Keratinocyte (primary cell): ENCODE measurements around the gene ARHGAP6. TPM values are rescaled to one million over a fixed set of nuclear protein-coding genes. Genes with fewer than 3 reads are reported as not detected.

ENCODE experiments used
- DNase-seq: peaks from one replicate; pipeline ENCODE4 v3.0.0-alpha.2; 2011; ENCODE audit warnings: low read depth, missing footprints, low spot score
- FAIRE-seq: peaks from 2 replicates; lab custom pipeline; 2011; peaks lifted over from hg19 to GRCh38; lab: Jason Lieb, UNC
- H2AFZ ChIP-seq: 2 replicates; pipeline ENCODE4 v1.6.0; 2012; ENCODE audit warnings: low read length, control low read depth, inconsistent platforms; ENCODE audit not compliant: control insufficient read depth
- H3K27ac ChIP-seq: 2 replicates; pipeline ENCODE4 v1.5.1; 2011; ENCODE audit warnings: low read length; ENCODE audit not compliant: control insufficient read depth, insufficient read depth
- H3K27me3 ChIP-seq: 3 replicates; pipeline ENCODE4 v1.6.0; 2011; ENCODE audit warnings: low read length; ENCODE audit not compliant: control insufficient read depth, insufficient read depth; ENCODE audit errors: extremely low read depth
- H3K36me3 ChIP-seq, 2 experiments: 2 replicates in 1 of 2; 3 replicates in 1 of 2; pipeline ENCODE4 v1.5.1; 2011; ENCODE audit warnings: low read length in 2 of 2, mild to moderate bottlenecking in 1 of 2; ENCODE audit not compliant: control insufficient read depth in 2 of 2, insufficient read depth in 2 of 2; ENCODE audit errors: extremely low read depth in 1 of 2
- H3K4me1 ChIP-seq: 3 replicates; pipeline ENCODE4 v1.5.1; 2011; ENCODE audit warnings: low read length; ENCODE audit not compliant: control insufficient read depth, insufficient read depth; ENCODE audit errors: extremely low read depth
- H3K4me2 ChIP-seq: 3 replicates; pipeline ENCODE4 v1.6.0; 2011; ENCODE audit warnings: low read depth, low read length; ENCODE audit not compliant: control insufficient read depth, insufficient read depth; ENCODE audit errors: extremely low read depth
- H3K4me3 ChIP-seq, 3 experiments: fragments of 200-600 bp in 1 of 3; sonication (generic) in 1 of 3; 2 replicates in 2 of 3; 3 replicates in 1 of 3; pipeline ENCODE4 v1.5.1; 2011 to 2016; ENCODE audit warnings: low read length in 3 of 3, mild to moderate bottlenecking in 3 of 3, control low read depth in 2 of 3, inconsistent platforms in 1 of 3, low read depth in 1 of 3, mixed read lengths in 1 of 3, mixed run types in 1 of 3, moderate library complexity in 1 of 3; ENCODE audit not compliant: control insufficient read depth in 2 of 3, insufficient read depth in 2 of 3; ENCODE audit errors: extremely low read depth in 1 of 3
- H3K79me2 ChIP-seq: 2 replicates; pipeline ENCODE4 v1.6.0; 2012; ENCODE audit warnings: low read length; ENCODE audit not compliant: control insufficient read depth, insufficient read depth
- H3K9ac ChIP-seq: 3 replicates; pipeline ENCODE4 v1.6.0; 2011; ENCODE audit warnings: low read length; ENCODE audit not compliant: control insufficient read depth, insufficient read depth; ENCODE audit errors: extremely low read depth
- H3K9me1 ChIP-seq: 3 replicates; pipeline ENCODE4 v1.6.0; 2011; ENCODE audit warnings: low read length; ENCODE audit not compliant: control insufficient read depth, insufficient read depth; ENCODE audit errors: extremely low read depth
- H3K9me3 ChIP-seq: 2 replicates; pipeline ENCODE4 v1.5.1; 2012; ENCODE audit warnings: low read depth, low read length; ENCODE audit not compliant: control insufficient read depth
- H4K20me1 ChIP-seq: 3 replicates; pipeline ENCODE4 v1.6.0; 2011; ENCODE audit warnings: low read length; ENCODE audit not compliant: control insufficient read depth, insufficient read depth; ENCODE audit errors: extremely low read depth
- EZH2 ChIP-seq: IDR thresholded peaks from one replicate; pipeline ENCODE4 v1.6.1; 2012; ENCODE audit warnings: inconsistent platforms, mild to moderate bottlenecking, low read length, moderate library complexity
- dilution Hi-C: fragments of 300-500 bp; cut with MboI; formaldehyde crosslinking; loops from one replicate; pipeline ENCODE4 v1.7.0; 2020; ENCODE audit warnings: low sequenced_read_pairs; ENCODE audit not compliant: extremely low pct_ligation_motif_present
- polyA plus RNA-seq, 5 experiments: library from polyadenylated mRNA; depleted of rRNA in 3 of 5; stranded (reverse) in 3 of 5; stranded (forward) in 1 of 5; unstranded in 1 of 5; fragments of >200 nt; gene quantifications; 1 replicate in 1 of 5; 2 replicates in 3 of 5; 3 replicates in 1 of 5; pipeline versions ENCODE4 v1.2.1 to v1.2.3, GENCODE V29; 2011 to 2012; ENCODE audit warnings: missing spikeins in 2 of 5, low read depth in 1 of 5, low replicate concordance in 1 of 5
- TF ChIP-seq, protein P1 (sequence below), 3 experiments: IDR thresholded peaks in 1 of 3; conservative IDR thresholded peaks in 1 of 3; optimal IDR thresholded peaks in 1 of 3; 2 replicates in 2 of 3; 3 replicates in 1 of 3; pipeline versions ENCODE3 to v1.5.1; 2011; ENCODE audit warnings: low read length in 3 of 3, mild to moderate bottlenecking in 3 of 3, moderate library complexity in 2 of 3, control low read depth in 1 of 3, inconsistent platforms in 1 of 3; ENCODE audit not compliant: insufficient read depth in 2 of 3; ENCODE audit errors: extremely low read depth in 1 of 3

Gene ARHGAP6
- polyA plus RNA-seq, 1 donor (not counting 4 experiments of a cell fraction or from before 2014, with no cell fraction given): 0.01 TPM

DNA sequence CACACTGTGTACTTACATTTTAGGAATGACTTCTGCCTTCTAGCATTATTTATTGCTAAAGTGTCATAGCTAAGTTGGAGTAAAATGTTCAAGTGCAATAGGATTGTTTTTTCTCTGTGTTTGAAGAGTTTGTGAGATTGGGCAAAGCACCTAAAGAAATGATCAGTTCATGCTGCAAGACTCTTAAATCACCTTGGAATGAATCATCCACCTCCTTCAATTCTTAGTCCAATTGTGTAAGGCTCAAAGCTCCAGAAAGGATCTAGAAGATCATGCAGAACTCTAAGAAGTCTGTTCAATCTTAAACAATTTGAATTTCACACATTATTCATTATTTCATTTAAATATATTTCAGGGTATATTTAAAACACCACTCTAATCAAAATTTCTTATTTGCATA lies 235.4 kb downstream of the ARHGAP6 start:
- Histone ChIP-seq H3K79me2 (no peaks in the 10 kb centered on the region), H3K27ac (no peak overlapping the region), H3K4me1 (no peaks in the 10 kb centered on the region), H3K27me3 (no peaks in the 10 kb centered on the region), H3K36me3 (no peaks in the 10 kb centered on the region), H4K20me1 (no peaks in the 10 kb centered on the region), H3K9me3 (no peaks in the 10 kb centered on the region), H3K4me2 (no peak overlapping the region), H3K9ac (no peak overlapping the region), H2AFZ (no peak overlapping the region), H3K9me1 (no peaks in the 10 kb centered on the region), H3K4me3 (no peak overlapping the region)
- FAIRE-seq (no peak), DNase-seq (no peak)
- dilution Hi-C loops: no loop called here
- TF ChIP-seq EZH2: no peak
- TF ChIP-seq, protein P1, sequence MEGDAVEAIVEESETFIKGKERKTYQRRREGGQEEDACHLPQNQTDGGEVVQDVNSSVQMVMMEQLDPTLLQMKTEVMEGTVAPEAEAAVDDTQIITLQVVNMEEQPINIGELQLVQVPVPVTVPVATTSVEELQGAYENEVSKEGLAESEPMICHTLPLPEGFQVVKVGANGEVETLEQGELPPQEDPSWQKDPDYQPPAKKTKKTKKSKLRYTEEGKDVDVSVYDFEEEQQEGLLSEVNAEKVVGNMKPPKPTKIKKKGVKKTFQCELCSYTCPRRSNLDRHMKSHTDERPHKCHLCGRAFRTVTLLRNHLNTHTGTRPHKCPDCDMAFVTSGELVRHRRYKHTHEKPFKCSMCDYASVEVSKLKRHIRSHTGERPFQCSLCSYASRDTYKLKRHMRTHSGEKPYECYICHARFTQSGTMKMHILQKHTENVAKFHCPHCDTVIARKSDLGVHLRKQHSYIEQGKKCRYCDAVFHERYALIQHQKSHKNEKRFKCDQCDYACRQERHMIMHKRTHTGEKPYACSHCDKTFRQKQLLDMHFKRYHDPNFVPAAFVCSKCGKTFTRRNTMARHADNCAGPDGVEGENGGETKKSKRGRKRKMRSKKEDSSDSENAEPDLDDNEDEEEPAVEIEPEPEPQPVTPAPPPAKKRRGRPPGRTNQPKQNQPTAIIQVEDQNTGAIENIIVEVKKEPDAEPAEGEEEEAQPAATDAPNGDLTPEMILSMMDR (optimal IDR thresholded peaks at IDR 0.05 in 1 of 3, IDR thresholded peaks at IDR 0.05 in 1 of 3, conservative IDR thresholded peaks at IDR 0.05 in 1 of 3; ENCODE audit: extremely low read depth in 1 of 3, insufficient read depth in 2 of 3, low read length in 3 of 3): no peak

DNA sequence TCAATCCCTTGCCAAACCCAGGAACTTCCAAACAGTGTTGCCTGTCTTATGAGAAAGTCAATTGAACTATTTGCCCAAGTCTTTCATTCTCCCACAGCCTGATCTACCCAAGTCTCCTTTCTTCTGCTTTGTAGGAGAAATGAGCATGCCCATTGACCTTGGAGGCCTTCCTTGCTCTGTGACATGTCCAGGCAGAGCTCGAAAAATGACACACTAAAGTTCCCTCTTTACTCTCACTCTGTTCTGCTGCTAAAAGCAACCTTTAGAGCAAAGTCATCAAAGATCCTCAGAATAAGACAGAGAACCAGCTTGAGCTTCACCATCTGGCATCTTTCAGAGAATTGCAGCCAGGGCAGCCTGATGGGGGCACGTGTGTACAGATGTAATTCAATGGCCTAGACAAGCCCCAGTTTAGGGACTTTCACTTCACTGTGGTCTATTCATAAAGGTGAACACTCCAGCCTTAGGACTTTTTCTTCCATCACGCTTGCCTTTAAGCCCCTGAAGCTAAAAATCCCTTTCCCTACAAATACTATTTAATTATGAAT lies 236.1 kb downstream of the ARHGAP6 start:
- Histone ChIP-seq H2AFZ (no peak overlapping the region), H3K27ac (no peak overlapping the region), H3K4me2 (no peak overlapping the region), H3K27me3 (no peaks in the 10 kb centered on the region), H3K9me1 (no peaks in the 10 kb centered on the region), H3K9me3 (no peaks in the 10 kb centered on the region), H3K9ac (no peak overlapping the region), H3K79me2 (no peaks in the 10 kb centered on the region), H3K4me1 (no peaks in the 10 kb centered on the region), H3K4me3 (no peak overlapping the region), H3K36me3 (no peaks in the 10 kb centered on the region), H4K20me1 (no peaks in the 10 kb centered on the region)
- TF ChIP-seq, protein P1 (optimal IDR thresholded peaks at IDR 0.05 in 1 of 3, IDR thresholded peaks at IDR 0.05 in 1 of 3, conservative IDR thresholded peaks at IDR 0.05 in 1 of 3; ENCODE audit: extremely low read depth in 1 of 3, insufficient read depth in 2 of 3, low read length in 3 of 3): no peak
- no peak for TF ChIP-seq EZH2
- FAIRE-seq: no peak
- dilution Hi-C loops: no loop called here
- no peak for DNase-seq
